ENCODE measurements around the gene ARF3. TPM values are rescaled to one million over a fixed set of nuclear protein-coding genes. Genes with fewer than 3 reads are reported as not detected.
A peak's percentile ranks its signal among the peaks of the same experiment; 100 is the strongest.

Gene ARF3
- polyA plus RNA-seq, 3 donors from 2014 or later, result 31.2 to 40.7 (median 37.2) TPM

DNA sequence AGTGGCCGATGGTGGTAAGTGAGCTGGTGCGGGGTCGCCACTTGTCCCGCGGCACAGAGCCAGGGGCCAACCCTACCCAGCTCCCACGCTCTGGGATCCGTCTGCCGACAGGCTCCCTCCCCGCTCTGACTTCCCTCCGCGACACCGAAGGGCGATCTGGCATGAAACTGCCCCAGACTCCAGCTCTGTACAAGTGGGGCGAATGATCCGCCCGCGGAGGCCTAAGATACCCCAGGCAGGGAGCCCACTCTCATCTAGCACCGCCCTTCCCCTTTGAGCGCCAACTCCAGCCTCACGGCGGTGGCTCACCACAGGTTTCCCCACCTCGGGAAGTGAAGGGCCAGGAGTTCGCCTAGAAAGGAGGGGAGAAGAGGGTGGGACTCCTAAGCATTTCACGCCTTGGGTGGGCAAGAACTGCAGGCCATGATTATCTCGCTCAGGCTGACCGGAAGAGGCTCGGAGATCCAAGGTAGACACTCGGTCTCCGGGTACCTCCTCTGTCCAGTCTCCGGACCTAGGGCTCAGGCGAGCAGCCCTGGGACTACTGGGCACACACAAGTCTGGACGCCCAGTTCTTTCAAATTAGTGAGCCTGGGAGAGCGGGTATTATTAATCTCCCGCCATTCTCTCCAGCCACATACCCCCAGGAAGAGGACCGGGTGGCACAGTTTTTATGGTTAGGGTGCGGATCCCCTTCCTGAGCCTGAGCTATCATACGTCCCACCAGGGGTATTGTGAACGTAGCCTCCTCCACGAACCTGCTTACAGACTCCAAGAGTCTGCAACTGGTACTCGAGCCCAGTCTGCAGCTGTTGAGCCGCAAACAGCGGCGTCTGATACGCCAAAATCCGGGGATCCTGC is 21.7 kb upstream of the ARF3 start:
- Mint-ChIP-seq H3K36me3 (no peaks in the 10 kb centered on the region), H3K27ac (peak overlapping the region; percentile 80 to 95 (median 86)), H3K27me3 (ENCODE audit: low read depth in 3 of 3) (peaks cover 26 to 47% (median 46%) of the 10 kb centered on the region in 3 donors), H3K4me1 (peaks cover 54 to 56% of the 10 kb centered on the region in 2 donors), H3K4me3 (peak overlapping the region; percentile 86 to 94 (median 89)), H3K9me3 (no peaks in the 10 kb centered on the region)
- peak in 2 of 3 donors; percentile 22 to 27 for DNase-seq

DNA sequence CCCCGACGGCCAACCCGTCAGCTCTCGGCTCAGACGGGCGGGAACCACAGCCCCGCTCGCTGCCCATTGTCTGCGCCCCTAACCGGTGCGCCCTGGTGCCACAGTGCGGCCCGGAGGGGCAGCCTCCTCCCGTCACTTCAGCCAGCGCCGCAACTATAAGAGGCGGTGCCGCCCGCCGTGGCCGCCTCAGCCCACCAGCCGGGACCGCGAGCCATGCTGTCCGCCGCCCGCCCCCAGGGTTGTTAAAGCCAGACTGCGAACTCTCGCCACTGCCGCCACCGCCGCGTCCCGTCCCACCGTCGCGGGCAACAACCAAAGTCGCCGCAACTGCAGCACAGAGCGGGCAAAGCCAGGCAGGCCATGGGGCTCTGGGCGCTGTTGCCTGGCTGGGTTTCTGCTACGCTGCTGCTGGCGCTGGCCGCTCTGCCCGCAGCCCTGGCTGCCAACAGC is 21.0 kb upstream of the ARF3 start, which contains the start of gene WNT1:
Gene WNT1, plus strand, starts transcription at position 32 of the 450 bp plus-strand sequence. Its CDS starts 329 bp downstream, at position 361.
- Mint-ChIP-seq H3K27me3 (ENCODE audit: low read depth in 3 of 3) (peaks cover 26 to 49% (median 43%) of the 10 kb centered on the region in 3 donors), H3K9me3 (no peaks in the 10 kb centered on the region), H3K27ac (peak within 1 kb of the TSS; percentile 34 to 95 (median 92)), H3K36me3 (no peaks in the 10 kb centered on the region), H3K4me1 (peaks cover 54 to 56% of the 10 kb centered on the region in 2 donors), H3K4me3 (peak within 1 kb of the TSS; percentile 86 to 94 (median 89))
- peak; percentile 51 to 59 (median 56) for DNase-seq

DNA sequence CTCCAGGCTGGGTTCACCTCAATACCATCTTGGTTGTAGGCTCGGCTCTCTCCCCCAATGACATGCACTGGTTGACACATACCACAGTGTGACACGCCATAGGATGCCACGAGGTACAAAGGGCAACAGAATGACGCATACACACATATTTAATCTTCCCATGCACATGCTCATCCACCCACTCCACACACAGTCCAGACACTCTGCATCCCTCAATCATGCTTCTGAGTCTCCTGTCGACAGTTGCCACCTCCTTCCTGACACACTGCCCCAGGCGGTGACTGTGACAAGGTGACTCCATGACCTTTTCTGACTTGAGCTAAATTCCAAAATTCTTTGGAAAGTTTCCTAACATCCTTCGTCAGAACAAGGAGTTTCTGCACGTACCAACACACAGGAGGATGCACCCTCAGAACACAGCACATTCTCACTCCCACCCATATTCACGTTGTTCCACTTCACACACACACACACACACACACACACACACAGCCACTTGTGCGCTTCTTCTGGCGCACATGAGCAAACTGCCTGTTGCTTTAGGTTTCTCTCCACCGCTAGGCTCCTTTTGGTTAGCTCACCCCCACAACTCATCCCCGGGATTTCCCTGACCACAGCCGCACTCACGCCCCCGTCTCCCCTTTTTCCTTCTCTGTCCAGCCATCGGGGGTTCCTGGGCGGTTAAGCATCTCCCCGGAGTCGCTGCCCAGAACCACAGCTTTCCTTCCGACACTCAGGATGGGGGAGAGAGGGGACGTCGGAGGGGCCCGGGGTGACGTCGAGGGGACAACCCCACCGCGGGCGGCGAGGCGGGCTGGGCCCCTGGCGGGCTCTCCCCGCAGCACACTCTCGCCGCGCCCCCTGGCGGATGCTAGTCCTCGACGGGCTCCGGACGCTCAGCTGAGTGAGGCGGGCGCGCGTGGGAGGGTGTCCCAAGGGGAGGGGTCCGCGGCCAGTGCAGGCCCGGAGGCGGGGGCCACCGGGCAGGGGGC is 20.3 kb upstream of the ARF3 start:
- H3K27me3 Mint-ChIP-seq (ENCODE audit: low read depth in 3 of 3), result peaks cover 26 to 53% (median 44%) of the 10 kb centered on the region in 3 donors
- H3K4me3 Mint-ChIP-seq, result peak overlapping the region; percentile 63 to 81 (median 76)
- peak overlapping the region; percentile 34 to 94 (median 90) for H3K27ac Mint-ChIP-seq
- DNase-seq, result peak; percentile 81 to 83 (median 82)
- no peaks in the 10 kb centered on the region for H3K36me3 Mint-ChIP-seq
- peaks cover 56 to 62% of the 10 kb centered on the region in 2 donors for H3K4me1 Mint-ChIP-seq
- H3K9me3 Mint-ChIP-seq, result no peaks in the 10 kb centered on the region

- peaks cover 28 to 44% (median 29%) of the 10 kb centered on the region in 3 donors for H3K27me3 Mint-ChIP-seq (ENCODE audit: low read depth in 3 of 3)
- peak; percentile 41 to 46 (median 42) for DNase-seq
- no peak overlapping the region for H3K4me3 Mint-ChIP-seq
- no peaks in the 10 kb centered on the region for H3K9me3 Mint-ChIP-seq
- H3K4me1 Mint-ChIP-seq, result peaks cover 50 to 54% of the 10 kb centered on the region in 2 donors
- H3K36me3 Mint-ChIP-seq, result no peaks in the 10 kb centered on the region
- no peak overlapping the region for H3K27ac Mint-ChIP-seq
Observed at GRCh38 chr12:48973941-48974673, 16.8 kb upstream of the ARF3 start.

- no peak for DNase-seq
- Mint-ChIP-seq H3K9me3 (no peaks in the 10 kb centered on the region), H3K27ac (no peak overlapping the region), H3K4me3 (no peak overlapping the region), H3K4me1 (peaks cover 48% of the 10 kb centered on the region in 2 donors), H3K36me3 (no peaks in the 10 kb centered on the region), H3K27me3 (ENCODE audit: low read depth in 3 of 3) (peaks cover 26 to 41% (median 28%) of the 10 kb centered on the region in 3 donors)
Observed at GRCh38 chr12:48973531-48973930, 16.2 kb upstream of the ARF3 start.

DNA sequence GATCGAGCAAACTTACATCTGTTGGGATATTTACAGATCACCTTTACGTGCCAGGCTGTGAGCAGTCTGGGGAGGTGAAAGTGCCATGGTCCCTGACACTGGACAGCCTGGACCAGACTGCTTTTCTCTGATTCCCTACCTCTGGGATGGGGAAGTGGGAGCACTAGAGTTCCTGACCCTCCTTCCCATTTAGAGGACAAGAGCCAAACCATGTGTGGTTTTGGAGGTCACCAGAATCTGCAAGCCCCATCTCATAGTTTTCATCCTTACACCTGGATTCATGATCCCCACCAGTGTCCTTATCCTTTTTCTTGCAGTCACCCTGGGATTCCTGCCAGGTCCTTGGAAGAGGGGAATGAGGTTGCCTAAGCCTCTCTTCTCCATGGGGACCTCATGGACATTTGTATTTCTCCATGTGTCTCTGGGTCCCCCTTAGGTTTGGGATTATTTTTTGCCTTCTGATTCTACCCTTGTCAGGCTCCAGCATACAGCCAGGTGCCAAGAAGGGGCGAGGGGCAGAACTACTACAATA is 15.7 kb upstream of the ARF3 start:
- H3K4me3 Mint-ChIP-seq, result peak overlapping the region in 1 of 5 donors; percentile 79
- no peaks in the 10 kb centered on the region for H3K9me3 Mint-ChIP-seq
- H3K36me3 Mint-ChIP-seq, result no peaks in the 10 kb centered on the region
- peaks cover 46% of the 10 kb centered on the region in 2 donors for H3K4me1 Mint-ChIP-seq
- H3K27ac Mint-ChIP-seq, result peak overlapping the region in 1 of 6 donors; percentile 51
- H3K27me3 Mint-ChIP-seq (ENCODE audit: low read depth in 3 of 3), result peaks cover 23 to 39% (median 28%) of the 10 kb centered on the region in 3 donors
- DNase-seq, result no peak

DNA sequence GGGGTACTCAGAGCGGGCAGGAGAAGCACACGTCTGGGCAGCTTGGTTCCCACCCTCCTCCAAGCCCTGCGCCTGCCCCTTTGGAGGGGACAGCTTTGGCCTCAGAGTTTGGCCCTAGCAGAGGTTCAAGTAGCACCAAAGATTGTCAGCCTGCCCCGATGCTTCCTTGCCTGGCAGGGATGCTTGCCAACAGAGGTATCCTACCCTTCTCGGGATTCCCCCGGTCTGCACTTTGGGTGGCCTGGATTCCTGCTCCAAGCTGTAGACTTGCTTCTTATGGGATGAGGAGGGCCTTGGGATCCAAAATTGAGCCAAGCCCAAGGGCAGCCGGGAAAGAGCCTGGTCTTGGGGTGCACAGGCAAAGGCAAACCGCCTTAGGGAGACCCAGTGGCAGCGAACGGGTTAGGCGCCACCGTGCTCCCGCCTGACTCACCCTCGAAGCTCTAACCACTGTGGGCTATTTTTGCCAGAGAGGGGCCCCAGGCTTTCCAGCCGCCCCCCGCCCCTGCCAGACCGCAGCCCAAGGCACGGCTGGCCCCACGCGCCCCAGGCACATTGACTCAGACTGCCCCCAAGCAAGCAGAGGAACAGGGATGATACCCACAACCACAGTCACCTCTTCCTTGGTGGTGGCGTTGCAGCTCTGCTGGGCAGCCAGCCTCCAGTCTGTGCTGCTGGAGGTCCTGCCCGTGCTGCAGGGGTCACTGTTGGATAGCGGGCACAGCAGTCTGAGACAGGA is 15.1 kb upstream of the ARF3 start:
- DNase-seq, result peak; percentile 49 to 51 (median 49)
- H3K27me3 Mint-ChIP-seq (ENCODE audit: low read depth in 3 of 3), result peaks cover 19 to 33% (median 23%) of the 10 kb centered on the region in 3 donors
- H3K9me3 Mint-ChIP-seq, result no peaks in the 10 kb centered on the region
- H3K4me3 Mint-ChIP-seq, result peak overlapping the region in 4 of 5 donors; percentile 68 to 80 (median 79)
- no peaks in the 10 kb centered on the region for H3K36me3 Mint-ChIP-seq
- H3K27ac Mint-ChIP-seq, result peak overlapping the region in 1 of 6 donors; percentile 51
- H3K4me1 Mint-ChIP-seq, result peaks cover 40% of the 10 kb centered on the region in 2 donors

DNA sequence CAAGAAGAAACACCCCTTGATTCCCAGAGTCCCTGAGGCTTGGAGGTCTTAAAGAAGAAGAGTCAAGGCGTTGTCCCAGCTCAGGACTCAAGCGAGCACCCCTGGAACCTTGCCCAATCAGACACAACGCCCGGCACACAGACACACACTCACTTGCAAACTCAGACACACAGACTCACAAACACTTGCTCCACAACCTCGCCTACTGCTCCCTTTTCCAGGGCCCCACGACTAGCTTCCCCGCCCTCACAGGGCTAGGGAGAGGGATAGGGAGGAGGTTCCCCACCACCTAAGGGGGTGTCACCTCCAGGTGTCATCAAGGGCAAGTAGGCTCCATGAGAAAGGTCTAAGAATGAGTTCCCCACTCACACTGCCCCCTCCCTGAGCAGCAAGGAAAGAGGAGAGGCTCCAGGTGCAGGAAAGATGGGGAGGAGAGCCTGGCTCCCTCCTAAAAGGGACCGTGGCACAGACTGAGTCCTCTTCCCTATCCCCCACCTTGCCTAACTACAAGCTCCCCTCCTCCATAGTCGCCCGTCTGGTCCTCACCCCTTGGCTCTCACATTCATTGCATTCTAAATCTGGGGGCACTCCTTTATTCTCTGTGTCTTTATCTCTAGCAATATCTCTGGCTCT is 13.5 kb upstream of the ARF3 start:
- H3K27ac Mint-ChIP-seq, result peak overlapping the region in 4 of 6 donors; percentile 2 to 71 (median 46)
- H3K27me3 Mint-ChIP-seq (ENCODE audit: low read depth in 3 of 3), result peaks cover 17 to 29% (median 18%) of the 10 kb centered on the region in 3 donors
- DNase-seq, result no peak
- no peaks in the 10 kb centered on the region for H3K36me3 Mint-ChIP-seq
- H3K4me1 Mint-ChIP-seq, result peaks cover 33 to 34% of the 10 kb centered on the region in 2 donors
- peak overlapping the region; percentile 57 to 79 (median 68) for H3K4me3 Mint-ChIP-seq
- H3K9me3 Mint-ChIP-seq, result no peaks in the 10 kb centered on the region

DNA sequence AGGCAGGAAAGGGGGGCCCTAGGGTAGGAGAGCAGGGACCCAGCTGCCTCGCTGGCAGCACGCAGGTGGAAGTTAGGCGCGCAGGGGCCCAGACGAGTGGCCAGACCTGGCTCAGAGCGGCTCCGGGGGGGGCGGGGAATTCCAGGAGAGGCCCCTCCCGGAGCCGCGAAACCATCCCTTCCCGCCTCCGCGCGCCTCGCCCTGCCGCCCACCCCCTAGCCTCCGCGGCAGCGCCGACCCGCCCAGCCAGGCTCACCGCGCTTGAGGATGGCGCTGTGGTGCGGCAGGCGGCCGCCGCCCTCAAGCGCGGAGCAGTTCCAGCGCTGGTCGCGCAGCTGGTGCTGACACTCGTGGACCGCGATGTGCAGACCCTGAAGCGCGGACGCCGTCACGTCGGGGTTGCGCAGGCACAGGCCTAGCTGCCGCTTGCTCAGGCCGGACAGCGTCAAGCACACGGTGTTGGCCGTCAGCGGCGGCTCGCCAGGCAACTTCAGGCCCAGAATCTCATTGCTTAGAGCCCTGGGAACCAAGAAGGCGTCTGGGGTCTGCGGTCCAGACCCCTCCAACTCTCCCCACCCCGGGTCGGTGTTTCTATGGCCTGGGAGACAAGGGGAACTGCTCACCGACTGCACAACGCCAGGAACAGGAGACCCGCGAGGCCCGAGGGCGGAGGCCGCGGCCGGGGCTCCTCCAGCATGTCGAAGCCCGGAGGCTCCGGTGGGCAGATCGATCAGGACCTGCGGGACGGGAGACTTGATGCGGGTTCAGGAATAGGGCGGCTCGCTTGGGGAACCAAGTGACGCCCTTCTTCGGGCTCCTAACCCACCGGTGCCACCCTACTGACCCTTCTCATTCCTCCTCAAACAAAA is 12.8 kb upstream of the ARF3 start:
- H3K4me3 Mint-ChIP-seq, result peak overlapping the region; percentile 45 to 79 (median 68)
- H3K27ac Mint-ChIP-seq, result peak overlapping the region in 1 of 6 donors; percentile 69
- H3K4me1 Mint-ChIP-seq, result peaks cover 33 to 34% of the 10 kb centered on the region in 2 donors
- peaks cover 15 to 29% (median 18%) of the 10 kb centered on the region in 3 donors for H3K27me3 Mint-ChIP-seq (ENCODE audit: low read depth in 3 of 3)
- DNase-seq, result peak; percentile 26 to 43 (median 36)
- H3K36me3 Mint-ChIP-seq, result no peaks in the 10 kb centered on the region
- no peaks in the 10 kb centered on the region for H3K9me3 Mint-ChIP-seq

GRCh38 chr12:48969160-48969771 is 12.0 kb upstream of the ARF3 start:
- Mint-ChIP-seq H3K4me1 (peaks cover 33 to 34% of the 10 kb centered on the region in 2 donors), H3K36me3 (no peaks in the 10 kb centered on the region), H3K9me3 (no peaks in the 10 kb centered on the region), H3K4me3 (peak overlapping the region in 4 of 5 donors; percentile 17 to 38 (median 27)), H3K27ac (no peak overlapping the region), H3K27me3 (ENCODE audit: low read depth in 3 of 3) (peaks cover 15 to 24% (median 18%) of the 10 kb centered on the region in 3 donors)
- DNase-seq, result no peak

All from immature natural killer cell (primary cell).